PC-9 (cell line): Measurements from ENCODE around the gene CYTH2. TPM values are rescaled to one million over a fixed set of nuclear protein-coding genes. Genes with fewer than 3 reads are reported as not detected.

ENCODE experiments used
- BruUV-seq: library from RNA; stranded (reverse); fragments of 400-500 nt; replicated peaks from 2 replicates; lab custom pipeline; 2021; lab: Mats Ljungman, UMichigan
- CTCF ChIA-PET: fragments of 300-600 bp; sonication (Branson Sonifier 250); formaldehyde crosslinking; loops from one replicate; lab custom pipeline; 2022; ENCODE audit warnings: antibody characterized with exemption; lab: Charles Lee
- POLR2A ChIA-PET: fragments of 300-600 bp; sonication (Branson Sonifier 250); formaldehyde crosslinking; loops from one replicate; lab custom pipeline; 2022; ENCODE audit warnings: antibody characterized with exemption; ENCODE audit not compliant: unreplicated experiment; lab: Charles Lee
- DNase-seq, 2 experiments: peaks; one replicate each; pipeline versions ENCODE4 v3.0.0 to v3.0.0-alpha.2; 2015 to 2022; ENCODE audit warnings: mixed read lengths in 1 of 2
- H2AFZ ChIP-seq: fragments of 200-600 bp; sonication (generic); 2 replicates; pipeline ENCODE4 v1.8.1; 2017; ENCODE audit warnings: antibody characterized with exemption
- H3F3A ChIP-seq: fragments of 200-600 bp; sonication (generic); 2 replicates; pipeline ENCODE4 v1.8.1; 2017; ENCODE audit warnings: antibody characterized with exemption, mild to moderate bottlenecking, low read depth; ENCODE audit not compliant: insufficient read depth
- H3K27ac ChIP-seq: fragments of 200-600 bp; sonication (generic); 2 replicates; pipeline ENCODE4 v1.6.1; 2016; ENCODE audit warnings: mixed run types
- H3K27me3 ChIP-seq: fragments of 200-600 bp; sonication (generic); 2 replicates; pipeline ENCODE4 v1.6.1; 2016; ENCODE audit warnings: low read depth, mixed run types; ENCODE audit not compliant: insufficient read depth
- H3K36me3 ChIP-seq: fragments of 200-600 bp; sonication (generic); 2 replicates; pipeline ENCODE4 v1.6.1; 2016; ENCODE audit warnings: low read depth, mixed run types
- H3K4me1 ChIP-seq: fragments of 200-600 bp; sonication (generic); replicated peaks from 2 replicates; pipeline ENCODE4 v1.6.1; 2016; ENCODE audit warnings: mixed run types; ENCODE audit not compliant: insufficient read depth
- H3K4me2 ChIP-seq: fragments of 200-600 bp; sonication (generic); 2 replicates; pipeline ENCODE4 v1.6.1; 2017; ENCODE audit warnings: mixed run types
- H3K4me3 ChIP-seq: fragments of 200-600 bp; sonication (generic); 2 replicates; pipeline ENCODE4 v1.6.1; 2016; ENCODE audit warnings: mixed run types
- H3K79me2 ChIP-seq: fragments of 200-600 bp; sonication (generic); 2 replicates; pipeline ENCODE4 v1.6.1; 2017; ENCODE audit warnings: low read depth, mixed run types
- H3K9me2 ChIP-seq: fragments of 200-600 bp; sonication (generic); 2 replicates; pipeline ENCODE4 v1.8.1; 2017; ENCODE audit warnings: mild to moderate bottlenecking; ENCODE audit not compliant: insufficient read depth
- H3K9me3 ChIP-seq: fragments of 200-600 bp; sonication (generic); 2 replicates; pipeline ENCODE4 v1.8.1; 2016; ENCODE audit warnings: low read depth; ENCODE audit not compliant: insufficient read depth
- H4K20me1 ChIP-seq: fragments of 200-600 bp; sonication (generic); 2 replicates; pipeline ENCODE4 v1.8.1; 2017; ENCODE audit not compliant: insufficient read depth
- EZH2 ChIP-seq: fragments of 200-600 bp; sonication (generic); IDR thresholded peaks from 2 replicates; pipeline ENCODE4 v1.8.0; 2017; ENCODE audit warnings: antibody characterized with exemption, low read depth
- intact Hi-C: fragments of 100-400 bp; cut with micrococcal nuclease; formaldehyde crosslinking; loops from one replicate; pipeline ENCODE4 v1.10.0; 2022; ENCODE audit not compliant: unreplicated experiment
- total RNA-seq: library from RNA; stranded (reverse); gene quantifications from 2 replicates; pipeline ENCODE4 v1.2.3, GENCODE V29; 2021
- TF ChIP-seq, protein P1 (sequence below): fragments of 200-600 bp; sonication (generic); conservative IDR thresholded peaks from 2 replicates; pipeline ENCODE4 v1.6.1; 2017; ENCODE audit warnings: mixed run types, antibody characterized with exemption, mild to moderate bottlenecking, moderate library complexity

The CYTH2 gene
- total RNA-seq, 1 experiment from 2014 or later, result 74.4 TPM

DNA sequence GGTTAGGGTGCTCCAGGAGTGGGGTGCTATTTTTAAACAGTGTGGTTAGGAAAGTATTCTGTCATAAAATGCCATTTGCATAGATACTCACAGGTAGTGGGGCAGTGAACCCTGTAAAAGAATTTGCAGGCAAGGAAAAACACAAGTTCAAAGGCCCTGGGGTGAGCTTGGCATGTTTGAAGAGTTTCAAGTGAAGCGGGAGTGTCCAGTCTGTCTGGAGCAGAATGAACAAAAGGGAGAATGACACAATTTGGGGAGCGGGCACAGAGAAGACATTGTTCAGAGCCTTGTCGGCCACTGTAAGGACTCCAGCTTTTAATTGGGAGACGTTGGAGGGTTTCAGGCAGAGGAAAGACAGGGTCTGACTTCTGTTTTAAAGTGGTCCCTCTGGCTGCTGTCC is 20.6 kb upstream of the CYTH2 start:
- peaks cover 41% of the 10 kb centered on the region for H3K79me2 ChIP-seq
- intact Hi-C loops, result no loop called here
- H3K4me3 ChIP-seq, result no peak overlapping the region
- no peak overlapping the region for H3K4me2 ChIP-seq
- POLR2A ChIA-PET, result no interaction called here
- CTCF ChIA-PET, result interaction anchor here (0.6 kb wide), 1 partner anchor 593 kb away, joined by 3 read pairs; no protein-coding TSS in a partner anchor
- peaks cover 10% of the 10 kb centered on the region for H4K20me1 ChIP-seq
- no peak for TF ChIP-seq EZH2
- TF ChIP-seq, protein P1, sequence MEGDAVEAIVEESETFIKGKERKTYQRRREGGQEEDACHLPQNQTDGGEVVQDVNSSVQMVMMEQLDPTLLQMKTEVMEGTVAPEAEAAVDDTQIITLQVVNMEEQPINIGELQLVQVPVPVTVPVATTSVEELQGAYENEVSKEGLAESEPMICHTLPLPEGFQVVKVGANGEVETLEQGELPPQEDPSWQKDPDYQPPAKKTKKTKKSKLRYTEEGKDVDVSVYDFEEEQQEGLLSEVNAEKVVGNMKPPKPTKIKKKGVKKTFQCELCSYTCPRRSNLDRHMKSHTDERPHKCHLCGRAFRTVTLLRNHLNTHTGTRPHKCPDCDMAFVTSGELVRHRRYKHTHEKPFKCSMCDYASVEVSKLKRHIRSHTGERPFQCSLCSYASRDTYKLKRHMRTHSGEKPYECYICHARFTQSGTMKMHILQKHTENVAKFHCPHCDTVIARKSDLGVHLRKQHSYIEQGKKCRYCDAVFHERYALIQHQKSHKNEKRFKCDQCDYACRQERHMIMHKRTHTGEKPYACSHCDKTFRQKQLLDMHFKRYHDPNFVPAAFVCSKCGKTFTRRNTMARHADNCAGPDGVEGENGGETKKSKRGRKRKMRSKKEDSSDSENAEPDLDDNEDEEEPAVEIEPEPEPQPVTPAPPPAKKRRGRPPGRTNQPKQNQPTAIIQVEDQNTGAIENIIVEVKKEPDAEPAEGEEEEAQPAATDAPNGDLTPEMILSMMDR, result no peak
- no peaks in the 10 kb centered on the region for H3K9me3 ChIP-seq
- peaks cover 38% of the 10 kb centered on the region for H3K36me3 ChIP-seq
- no peak overlapping the region for H2AFZ ChIP-seq
- no peak overlapping the region for H3K27ac ChIP-seq
- H3K27me3 ChIP-seq, result no peaks in the 10 kb centered on the region
- DNase-seq, result no peak
- H3K9me2 ChIP-seq, result no peaks in the 10 kb centered on the region
- peaks cover 43% of the 10 kb centered on the region for H3F3A ChIP-seq
- BruUV-seq, result no TSS peak
- H3K4me1 ChIP-seq, result peaks cover 35% of the 10 kb centered on the region; the same call in 1 of the 2 replicates

DNA sequence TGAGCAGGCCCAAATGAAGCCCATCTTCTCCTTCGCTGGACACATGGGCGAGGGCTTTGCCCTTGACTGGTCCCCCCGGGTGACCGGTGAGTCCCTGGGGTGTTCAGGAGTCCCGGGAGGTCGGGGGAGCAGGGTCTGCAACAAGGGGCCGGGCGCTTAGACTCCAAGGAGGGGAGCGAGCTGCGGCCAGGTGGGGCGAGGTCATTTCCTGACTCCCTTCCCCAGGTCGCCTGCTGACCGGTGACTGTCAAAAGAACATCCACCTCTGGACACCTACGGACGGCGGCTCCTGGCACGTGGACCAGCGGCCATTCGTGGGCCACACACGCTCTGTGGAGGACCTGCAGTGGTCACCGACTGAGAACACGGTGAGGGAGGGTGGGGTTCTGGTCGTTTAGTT is 18.7 kb upstream of the CYTH2 start:
- no peak overlapping the region for H3K27ac ChIP-seq
- H3K4me1 ChIP-seq, result peaks cover 23% of the 10 kb centered on the region; the same call in 1 of the 2 replicates
- H3K4me2 ChIP-seq, result no peak overlapping the region
- H2AFZ ChIP-seq, result no peak overlapping the region
- no TSS peak for BruUV-seq
- CTCF ChIA-PET, result no interaction called here
- H3K4me3 ChIP-seq, result no peak overlapping the region
- peaks cover 47% of the 10 kb centered on the region for H3K36me3 ChIP-seq
- intact Hi-C loops, result no loop called here
- H4K20me1 ChIP-seq, result peaks cover 21% of the 10 kb centered on the region
- DNase-seq, result no peak
- TF ChIP-seq EZH2, result no peak
- TF ChIP-seq, protein P1, result no peak
- no peaks in the 10 kb centered on the region for H3K9me2 ChIP-seq
- POLR2A ChIA-PET, result no interaction called here
- peaks cover 42% of the 10 kb centered on the region for H3K79me2 ChIP-seq
- H3K27me3 ChIP-seq, result no peaks in the 10 kb centered on the region
- peaks cover 29% of the 10 kb centered on the region for H3F3A ChIP-seq
- H3K9me3 ChIP-seq, result no peaks in the 10 kb centered on the region

DNA sequence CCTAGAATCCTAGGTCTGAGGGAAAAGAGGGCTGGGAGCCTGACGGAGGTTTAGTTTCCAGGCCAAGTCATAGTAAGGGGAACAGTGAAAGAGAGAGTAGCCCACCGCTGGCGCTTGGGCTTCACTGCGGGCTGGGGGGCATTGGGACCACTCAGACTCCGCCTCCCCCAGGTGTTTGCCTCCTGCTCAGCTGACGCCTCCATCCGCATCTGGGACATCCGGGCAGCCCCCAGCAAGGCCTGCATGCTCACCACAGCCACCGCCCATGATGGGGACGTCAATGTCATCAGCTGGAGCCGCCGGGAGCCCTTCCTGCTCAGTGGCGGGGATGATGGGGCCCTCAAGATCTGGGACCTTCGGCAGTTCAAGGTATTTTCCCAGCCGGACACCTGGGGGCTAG is 18.3 kb upstream of the CYTH2 start:
- peaks cover 23% of the 10 kb centered on the region; the same call in 1 of the 2 replicates for H3K4me1 ChIP-seq
- DNase-seq, result no peak
- H2AFZ ChIP-seq, result no peak overlapping the region
- no peaks in the 10 kb centered on the region for H3K27me3 ChIP-seq
- H3K4me3 ChIP-seq, result no peak overlapping the region
- no peak overlapping the region for H3K4me2 ChIP-seq
- H3K27ac ChIP-seq, result no peak overlapping the region
- peaks cover 26% of the 10 kb centered on the region for H4K20me1 ChIP-seq
- intact Hi-C loops, result no loop called here
- ChIA-PET POLR2A (no interaction called here), CTCF (no interaction called here)
- peaks cover 42% of the 10 kb centered on the region for H3K79me2 ChIP-seq
- no peaks in the 10 kb centered on the region for H3K9me2 ChIP-seq
- peaks cover 52% of the 10 kb centered on the region for H3K36me3 ChIP-seq
- H3K9me3 ChIP-seq, result no peaks in the 10 kb centered on the region
- no TSS peak for BruUV-seq
- TF ChIP-seq, protein P1, result no peak
- no peak for TF ChIP-seq EZH2
- H3F3A ChIP-seq, result peaks cover 27% of the 10 kb centered on the region
